ENCODE results near the gene TBX19. TPM values are rescaled to one million over a fixed set of nuclear protein-coding genes. Genes with fewer than 3 reads are reported as not detected.
"Not testable (repeated sequence)": the region's sequence is repeated elsewhere in the genome, so short reads cannot be mapped to it uniquely, and the experiment has no call there.

The TBX19 gene
- total and polyA plus RNA-seq, 4 donors: 1.0 to 3.6 (median 1.7) TPM

DNA sequence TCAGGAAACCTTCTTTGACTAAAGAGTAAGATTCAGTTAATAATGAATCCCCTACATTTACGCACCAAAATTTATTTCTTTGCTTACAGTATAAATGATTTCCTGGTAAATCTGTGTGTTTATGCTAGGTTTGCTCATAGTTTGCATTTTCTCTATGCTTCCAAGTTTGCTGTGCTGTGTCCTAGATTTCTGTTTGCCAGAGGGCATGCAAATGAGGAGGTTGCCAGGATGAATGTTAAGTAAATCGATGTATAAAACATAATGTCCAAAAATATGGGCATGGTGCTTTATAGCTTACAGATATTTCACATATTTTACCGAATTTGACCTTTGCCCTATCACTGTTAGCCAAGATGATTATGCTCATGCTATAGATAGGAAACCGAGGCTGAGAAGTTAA is 63.8 kb downstream of the TBX19 start:
- Histone ChIP-seq H3K27ac (ENCODE audit: low read depth in 1 of 2, low read length in 1 of 2) (no peak overlapping the region), H3K9me3 (ENCODE audit: control insufficient read depth in 4 of 4, insufficient read depth in 3 of 4, low read length in 3 of 4) (no peaks in the 10 kb centered on the region), H3K36me3 (ENCODE audit: control insufficient read depth in 4 of 4, insufficient read depth in 4 of 4, low read length in 4 of 4) (no peaks in the 10 kb centered on the region), H3K4me1 (ENCODE audit: control insufficient read depth in 5 of 5, insufficient read depth in 5 of 5, low read length in 5 of 5) (peaks cover 0 to 7% (median 0%) of the 10 kb centered on the region in 5 donors), H3K27me3 (ENCODE audit: control insufficient read depth in 3 of 3, insufficient read depth in 3 of 3, low read length in 2 of 3) (no peaks in the 10 kb centered on the region), H3K9ac (ENCODE audit: insufficient read depth in 1 of 2, low read length in 2 of 2) (no peak overlapping the region), H3K4me3 (no peak overlapping the region)
- TF ChIP-seq, protein P1, sequence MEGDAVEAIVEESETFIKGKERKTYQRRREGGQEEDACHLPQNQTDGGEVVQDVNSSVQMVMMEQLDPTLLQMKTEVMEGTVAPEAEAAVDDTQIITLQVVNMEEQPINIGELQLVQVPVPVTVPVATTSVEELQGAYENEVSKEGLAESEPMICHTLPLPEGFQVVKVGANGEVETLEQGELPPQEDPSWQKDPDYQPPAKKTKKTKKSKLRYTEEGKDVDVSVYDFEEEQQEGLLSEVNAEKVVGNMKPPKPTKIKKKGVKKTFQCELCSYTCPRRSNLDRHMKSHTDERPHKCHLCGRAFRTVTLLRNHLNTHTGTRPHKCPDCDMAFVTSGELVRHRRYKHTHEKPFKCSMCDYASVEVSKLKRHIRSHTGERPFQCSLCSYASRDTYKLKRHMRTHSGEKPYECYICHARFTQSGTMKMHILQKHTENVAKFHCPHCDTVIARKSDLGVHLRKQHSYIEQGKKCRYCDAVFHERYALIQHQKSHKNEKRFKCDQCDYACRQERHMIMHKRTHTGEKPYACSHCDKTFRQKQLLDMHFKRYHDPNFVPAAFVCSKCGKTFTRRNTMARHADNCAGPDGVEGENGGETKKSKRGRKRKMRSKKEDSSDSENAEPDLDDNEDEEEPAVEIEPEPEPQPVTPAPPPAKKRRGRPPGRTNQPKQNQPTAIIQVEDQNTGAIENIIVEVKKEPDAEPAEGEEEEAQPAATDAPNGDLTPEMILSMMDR (IDR thresholded peaks at IDR 0.05; ENCODE audit: control extremely low read depth, extremely low read depth): no peak
- no peak for ATAC-seq (ENCODE audit: insufficient read depth, low FRiP score)
- DNase-seq: no peak
- 83% methylated on average over 4 of the region's 4 CpGs for WGBS, 2 donors

DNA sequence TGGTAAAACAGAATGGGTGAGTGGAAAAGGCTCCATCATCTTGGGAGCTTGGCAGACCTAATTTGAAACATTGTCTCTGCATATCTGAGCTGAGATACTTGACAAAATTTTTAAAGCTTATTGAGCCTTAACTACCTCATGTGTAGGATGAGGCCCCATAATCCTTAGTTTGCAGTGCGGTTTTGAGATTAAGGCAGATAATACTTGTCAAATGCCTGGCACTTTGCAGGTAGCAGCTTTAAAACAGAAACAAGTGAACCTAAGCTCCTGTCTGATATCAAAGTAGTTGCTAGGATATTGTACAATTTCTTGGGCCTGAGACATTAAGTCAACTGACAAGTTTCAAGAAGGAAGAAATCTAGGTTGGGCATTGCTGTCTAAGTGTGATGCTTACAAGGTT is 65.3 kb downstream of the TBX19 start:
- no peaks in the 10 kb centered on the region for H3K36me3 ChIP-seq (ENCODE audit: control insufficient read depth in 4 of 4, insufficient read depth in 4 of 4, low read length in 4 of 4)
- WGBS, 2 donors: 95 to 98% methylated on average over 1 of the region's 1 CpG

DNA sequence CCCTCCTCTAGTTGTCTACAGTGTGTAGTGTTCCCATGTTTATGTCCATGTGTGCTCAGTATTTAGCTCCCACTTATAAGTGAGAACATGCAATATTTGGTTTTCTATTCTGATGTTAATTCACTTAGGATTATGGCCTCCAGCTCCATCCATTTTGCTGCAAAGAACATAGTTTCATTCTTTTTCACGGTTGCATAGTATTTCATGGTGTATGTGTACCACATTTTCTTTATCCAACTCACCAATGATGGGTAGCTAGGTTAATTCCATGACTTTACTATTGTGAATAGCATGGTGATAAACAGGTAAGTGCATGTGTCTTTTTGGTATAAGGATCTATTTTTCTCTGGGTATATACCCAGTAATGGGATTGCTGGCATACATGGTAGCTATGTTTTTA is 67.0 kb downstream of the TBX19 start:
- H3K9ac ChIP-seq (ENCODE audit: insufficient read depth in 1 of 2, low read length in 2 of 2): no peak overlapping the region
- no peaks in the 10 kb centered on the region for H3K36me3 ChIP-seq (ENCODE audit: control insufficient read depth in 4 of 4, insufficient read depth in 4 of 4, low read length in 4 of 4)
- DNase-seq (no peak), ATAC-seq (ENCODE audit: insufficient read depth, low FRiP score) (no peak)
- no peaks in the 10 kb centered on the region for H3K27me3 ChIP-seq (ENCODE audit: control insufficient read depth in 3 of 3, insufficient read depth in 3 of 3, low read length in 2 of 3)
- no peaks in the 10 kb centered on the region for H3K9me3 ChIP-seq (ENCODE audit: control insufficient read depth in 4 of 4, insufficient read depth in 3 of 4, low read length in 3 of 4)
- TF ChIP-seq, protein P1 (IDR thresholded peaks at IDR 0.05; ENCODE audit: control extremely low read depth, extremely low read depth): no peak
- H3K4me1 ChIP-seq (ENCODE audit: control insufficient read depth in 5 of 5, insufficient read depth in 5 of 5, low read length in 5 of 5): peaks cover 0 to 4% (median 0%) of the 10 kb centered on the region in 5 donors
- no peak overlapping the region for H3K4me3 ChIP-seq
- no peak overlapping the region for H3K27ac ChIP-seq (ENCODE audit: low read depth in 1 of 2, low read length in 1 of 2)
- WGBS, 2 donors: 97 to 100% methylated on average over 1 of the region's 1 CpG

More for the DNA sequence above, 65.3 kb downstream of the TBX19 start:
- no peak for DNase-seq
- Histone ChIP-seq H3K9me3 (ENCODE audit: control insufficient read depth in 4 of 4, insufficient read depth in 3 of 4, low read length in 3 of 4) (no peaks in the 10 kb centered on the region), H3K9ac (ENCODE audit: insufficient read depth in 1 of 2, low read length in 2 of 2) (no peak overlapping the region), H3K4me3 (no peak overlapping the region), H3K4me1 (ENCODE audit: control insufficient read depth in 5 of 5, insufficient read depth in 5 of 5, low read length in 5 of 5) (peaks cover 0 to 7% (median 0%) of the 10 kb centered on the region in 5 donors), H3K27ac (ENCODE audit: low read depth in 1 of 2, low read length in 1 of 2) (no peak overlapping the region), H3K27me3 (ENCODE audit: control insufficient read depth in 3 of 3, insufficient read depth in 3 of 3, low read length in 2 of 3) (no peaks in the 10 kb centered on the region)
- no peak for ATAC-seq (ENCODE audit: insufficient read depth, low FRiP score)
- TF ChIP-seq, protein P1 (IDR thresholded peaks at IDR 0.05; ENCODE audit: control extremely low read depth, extremely low read depth): no peak

DNA sequence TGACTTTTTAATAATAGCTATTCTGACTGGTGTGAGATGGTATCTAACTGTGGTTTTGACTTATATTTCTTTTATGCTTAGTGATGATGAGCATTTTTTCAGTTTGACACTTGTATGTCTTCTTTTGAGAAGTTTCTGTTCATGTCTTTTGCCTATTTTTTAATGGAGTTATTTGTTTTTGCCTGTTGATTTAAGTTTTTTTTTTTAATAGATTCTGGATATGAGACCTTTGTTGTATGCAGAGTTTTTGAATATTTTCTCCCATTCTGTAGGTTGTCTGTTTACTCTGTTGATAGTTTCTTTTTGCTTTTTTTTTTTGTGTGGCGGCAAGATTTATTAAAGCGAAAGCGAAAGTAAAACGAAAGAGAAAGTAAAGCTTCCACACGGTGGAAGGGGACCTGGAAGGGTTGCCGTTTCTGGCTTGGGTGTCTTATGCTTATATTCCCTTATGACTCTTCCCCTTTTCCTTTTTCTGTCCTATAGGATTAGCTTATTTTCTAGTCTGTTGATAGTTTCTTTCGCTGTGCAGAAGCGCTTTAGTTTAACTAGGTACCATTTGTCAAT is 67.6 kb downstream of the TBX19 start:
- Histone ChIP-seq H3K27ac (ENCODE audit: low read depth in 1 of 2, low read length in 1 of 2) (no peak overlapping the region), H3K9ac (ENCODE audit: insufficient read depth in 1 of 2, low read length in 2 of 2) (no peak overlapping the region), H3K27me3 (ENCODE audit: control insufficient read depth in 3 of 3, insufficient read depth in 3 of 3, low read length in 2 of 3) (no peaks in the 10 kb centered on the region), H3K4me3 (no peak overlapping the region), H3K9me3 (ENCODE audit: control insufficient read depth in 4 of 4, insufficient read depth in 3 of 4, low read length in 3 of 4) (no peaks in the 10 kb centered on the region), H3K4me1 (ENCODE audit: control insufficient read depth in 5 of 5, insufficient read depth in 5 of 5, low read length in 5 of 5) (no peaks in the 10 kb centered on the region), H3K36me3 (ENCODE audit: control insufficient read depth in 4 of 4, insufficient read depth in 4 of 4, low read length in 4 of 4) (no peaks in the 10 kb centered on the region)
- TF ChIP-seq, protein P1 (IDR thresholded peaks at IDR 0.05; ENCODE audit: control extremely low read depth, extremely low read depth): no peak
- ATAC-seq (ENCODE audit: insufficient read depth, low FRiP score) (no peak), DNase-seq (no peak)
- WGBS, 2 donors: 37 to 46% methylated on average over 8 of the region's 8 CpGs

DNA sequence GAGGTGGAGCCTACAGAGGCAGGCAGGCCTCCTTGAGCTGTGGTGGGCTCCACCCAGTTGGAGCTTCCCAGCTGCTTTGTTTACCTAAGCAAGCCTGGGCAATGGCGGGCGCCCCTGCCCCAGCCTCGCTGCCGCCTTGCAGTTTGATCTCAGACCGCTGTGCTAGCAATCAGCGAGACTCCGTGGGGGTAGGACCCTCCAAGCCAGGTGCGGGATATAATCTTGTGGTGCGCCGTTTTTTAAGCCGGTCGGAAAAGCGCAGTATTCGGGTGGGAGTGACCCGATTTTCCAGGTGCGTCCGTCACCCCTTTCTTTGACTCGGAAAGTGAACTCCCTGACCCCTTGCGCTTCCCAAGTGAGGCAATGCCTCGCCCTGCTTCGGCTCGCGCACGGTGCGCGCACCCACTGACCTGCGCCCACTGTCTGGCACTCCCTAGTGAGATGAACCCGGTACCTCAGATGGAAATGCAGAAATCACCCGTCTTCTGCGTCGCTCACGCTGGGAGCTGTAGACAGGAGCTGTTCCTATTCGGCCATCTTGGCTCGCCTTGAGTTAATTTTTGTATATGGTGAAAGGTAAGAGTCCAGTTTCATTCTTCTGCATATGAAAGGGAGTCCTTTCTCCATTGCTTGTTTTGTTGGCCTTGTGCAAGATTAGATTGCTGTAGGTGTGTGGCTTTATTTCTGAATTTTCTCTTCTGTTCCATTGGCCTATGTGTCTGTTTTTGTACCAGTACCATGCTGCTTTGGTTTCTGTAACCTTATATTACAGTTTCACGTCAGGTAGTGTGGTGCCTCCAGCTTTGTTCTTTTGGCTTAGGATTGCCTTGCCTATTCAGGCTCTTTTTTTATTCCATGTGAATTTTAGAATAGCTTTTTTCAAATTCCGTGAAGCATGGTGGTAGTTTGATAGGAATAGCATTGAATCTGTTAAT is 73.9 kb downstream of the TBX19 start:
- 94 to 96% methylated on average over 32 to 35 of the region's 36 CpGs for WGBS, 2 donors
- not testable (repeated sequence) for H3K4me3 ChIP-seq; H3K9ac ChIP-seq (ENCODE audit: insufficient read depth in 1 of 2, low read length in 2 of 2); ATAC-seq (ENCODE audit: insufficient read depth, low FRiP score); H3K9me3 ChIP-seq (ENCODE audit: control insufficient read depth in 4 of 4, insufficient read depth in 3 of 4, low read length in 3 of 4); H3K36me3 ChIP-seq (ENCODE audit: control insufficient read depth in 4 of 4, insufficient read depth in 4 of 4, low read length in 4 of 4); H3K4me1 ChIP-seq (ENCODE audit: control insufficient read depth in 5 of 5, insufficient read depth in 5 of 5, low read length in 5 of 5); H3K27me3 ChIP-seq (ENCODE audit: control insufficient read depth in 3 of 3, insufficient read depth in 3 of 3, low read length in 2 of 3); DNase-seq; H3K27ac ChIP-seq (ENCODE audit: low read depth in 1 of 2, low read length in 1 of 2)

All from lung (tissue), 12 donors.